Measurements from ENCODE around the gene MAML2.
A peak's percentile ranks its signal among the peaks of the same experiment; 100 is the strongest.

MAML2 gene

DNA sequence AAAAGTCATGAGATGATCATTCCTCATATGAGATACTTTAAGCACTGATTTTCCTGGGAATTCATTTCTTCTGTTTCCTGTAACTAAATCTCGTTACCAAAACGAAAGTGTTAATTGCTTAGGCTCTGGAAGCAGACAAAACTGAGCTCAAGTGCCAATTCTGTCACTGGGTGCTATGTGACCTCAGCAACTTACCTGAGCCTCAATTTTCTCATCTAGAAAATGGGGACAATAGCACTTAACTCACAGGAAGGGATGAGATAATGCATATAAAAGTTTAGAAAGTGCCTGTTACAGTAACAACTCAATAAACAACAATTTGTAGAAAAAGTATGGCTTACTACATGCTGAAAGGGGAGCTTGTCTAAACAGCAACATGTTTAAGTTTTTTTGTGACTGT, 248.8 kb downstream of the MAML2 start:
- no peak for DNase-seq

GRCh38 chr11:96092511-96092910, 250.5 kb downstream of the MAML2 start:
- no peak for DNase-seq

DNA sequence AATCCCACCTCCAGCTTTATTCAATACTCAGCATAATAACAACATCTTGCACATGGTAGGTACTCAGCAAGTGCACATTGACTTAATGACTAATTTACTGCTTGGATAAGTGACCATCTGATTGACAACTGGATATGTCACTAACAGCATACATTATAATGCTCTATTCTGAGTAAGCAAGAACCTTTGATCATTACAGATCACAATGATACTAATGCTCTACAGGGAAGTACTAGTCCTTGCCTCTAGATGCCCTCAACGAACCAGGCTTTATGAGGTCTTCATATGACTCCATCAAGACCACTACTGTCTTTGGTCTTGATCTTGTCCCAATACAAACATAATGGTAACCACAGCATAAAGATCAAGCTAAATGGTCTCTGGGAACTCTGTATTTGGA, 251.5 kb downstream of the MAML2 start:
- DNase-seq: peak; percentile 20

- DNase-seq: peak; percentile 72
These were observed 252.3 kb downstream of the MAML2 start for GRCh38 chr11:96090711-96091110.

DNA sequence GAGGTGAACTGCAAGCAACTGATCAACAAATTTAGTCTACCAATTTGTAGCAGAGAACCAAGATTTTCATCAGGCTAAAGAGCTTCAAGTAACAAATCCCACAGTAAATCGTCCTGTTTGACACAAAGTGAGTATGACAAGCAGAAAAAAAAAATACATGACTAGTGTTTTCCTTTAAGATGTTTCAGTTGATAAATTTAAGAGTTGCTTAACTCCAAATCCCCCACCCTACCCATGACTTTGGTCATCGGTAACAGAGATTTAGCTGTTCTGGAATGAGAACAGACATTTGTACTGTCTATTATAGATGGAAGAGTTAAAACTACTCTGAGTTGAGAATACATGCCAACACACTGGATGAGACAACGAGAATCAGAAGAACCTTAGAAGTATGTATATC, 254.1 kb downstream of the MAML2 start:
- peak; percentile 21 for DNase-seq

- DNase-seq: no peak
These were observed 256.9 kb downstream of the MAML2 start for GRCh38 chr11:96086111-96086510.

- no peak for DNase-seq
These were observed 257.6 kb downstream of the MAML2 start for GRCh38 chr11:96085319-96085930.

- DNase-seq: peak; percentile 23
These were observed 258.2 kb downstream of the MAML2 start for GRCh38 chr11:96084610-96085318.

DNA sequence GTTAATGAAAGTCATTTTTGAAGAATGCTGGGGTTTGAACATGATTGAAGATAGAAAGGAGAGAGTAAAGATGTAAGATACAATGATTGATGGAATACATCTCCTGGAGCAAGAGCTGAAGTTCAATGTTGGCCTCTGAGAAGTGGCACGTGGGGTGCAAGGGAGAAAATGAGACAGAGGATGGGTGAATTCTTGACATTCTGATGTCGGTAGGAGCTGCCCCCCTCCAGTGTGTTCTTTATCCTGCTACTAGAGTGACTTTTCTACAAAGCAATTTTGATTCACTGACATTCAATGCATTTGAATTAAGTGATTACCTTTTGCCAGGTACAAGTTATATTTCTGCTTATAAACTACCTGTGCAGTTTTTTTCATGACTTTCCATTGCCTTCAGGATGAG, 260.1 kb downstream of the MAML2 start:
- no peak for DNase-seq

DNA sequence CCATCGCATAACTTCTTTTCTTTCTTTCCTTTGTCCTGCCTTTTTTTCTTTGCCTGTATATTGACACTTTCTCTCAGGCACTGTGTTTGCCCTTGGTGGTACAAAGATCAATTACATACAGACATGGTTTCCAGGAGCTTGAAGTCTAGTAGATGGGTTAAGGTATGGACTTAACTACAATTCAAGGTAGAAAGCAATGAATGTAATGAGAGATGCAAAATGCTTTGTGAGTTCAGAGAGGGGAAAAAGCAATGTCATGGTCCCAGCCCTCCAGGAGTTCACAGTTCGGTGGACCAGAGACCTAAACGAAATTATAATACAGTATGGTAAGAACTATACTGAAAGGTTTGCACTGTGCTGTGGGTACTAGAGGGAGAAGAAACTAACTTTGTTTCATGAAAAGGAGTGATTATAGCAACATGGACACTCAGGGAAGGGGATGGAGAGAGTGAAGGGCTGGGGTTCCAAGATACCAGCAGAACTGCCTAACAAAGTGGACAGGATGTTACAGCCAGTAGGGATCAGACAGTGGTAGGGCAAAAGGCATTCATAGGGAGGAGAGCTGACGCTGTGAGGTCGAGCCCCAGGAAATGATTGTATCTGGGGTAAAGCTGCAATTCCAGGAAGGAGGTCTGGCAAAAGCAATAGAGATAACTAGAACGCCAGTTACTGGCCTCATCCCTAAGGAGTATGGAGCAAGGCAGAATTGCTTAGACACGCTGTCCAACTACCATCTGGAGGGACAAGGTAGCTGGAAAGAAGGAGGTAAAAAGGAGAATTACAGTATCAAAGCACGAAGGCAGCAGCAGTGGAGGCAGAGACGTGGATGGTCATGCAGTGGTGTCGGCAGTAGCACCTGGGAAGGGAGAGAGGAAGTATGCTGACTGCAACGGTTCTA, 260.7 kb downstream of the MAML2 start:
- no peak for DNase-seq

DNA sequence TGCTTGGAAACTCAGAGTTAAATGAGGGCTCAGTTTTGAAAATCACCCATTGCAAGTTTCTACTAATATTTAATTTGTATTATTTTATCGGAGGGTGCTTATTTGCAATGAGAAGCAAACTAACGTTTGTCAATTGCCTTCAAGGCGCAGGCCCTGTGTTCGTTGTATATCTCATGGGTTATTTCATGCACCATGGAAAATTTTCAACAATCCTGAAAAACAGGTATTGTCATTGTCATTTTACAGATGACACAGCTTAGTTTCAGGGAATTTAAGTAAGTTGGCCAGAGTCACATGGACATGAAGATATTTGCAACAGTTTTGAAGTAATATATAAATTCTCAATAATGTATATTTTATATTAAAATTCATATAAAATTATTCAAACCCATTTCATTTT, 261.4 kb downstream of the MAML2 start:
- no peak for DNase-seq

GRCh38 chr11:96079691-96080090, 263.3 kb downstream of the MAML2 start:
- DNase-seq: no peak

GRCh38 chr11:96075532-96075959, 267.4 kb downstream of the MAML2 start:
- DNase-seq: no peak

- no peak for DNase-seq
These were observed 268.3 kb downstream of the MAML2 start for GRCh38 chr11:96074551-96075310.

GRCh38 chr11:96073536-96073935, 269.5 kb downstream of the MAML2 start:
- no peak for DNase-seq

- no peak for DNase-seq
These were observed 270.4 kb downstream of the MAML2 start for GRCh38 chr11:96072592-96072991.

GRCh38 chr11:96070453-96070852, 272.5 kb downstream of the MAML2 start:
- DNase-seq: no peak

DNA sequence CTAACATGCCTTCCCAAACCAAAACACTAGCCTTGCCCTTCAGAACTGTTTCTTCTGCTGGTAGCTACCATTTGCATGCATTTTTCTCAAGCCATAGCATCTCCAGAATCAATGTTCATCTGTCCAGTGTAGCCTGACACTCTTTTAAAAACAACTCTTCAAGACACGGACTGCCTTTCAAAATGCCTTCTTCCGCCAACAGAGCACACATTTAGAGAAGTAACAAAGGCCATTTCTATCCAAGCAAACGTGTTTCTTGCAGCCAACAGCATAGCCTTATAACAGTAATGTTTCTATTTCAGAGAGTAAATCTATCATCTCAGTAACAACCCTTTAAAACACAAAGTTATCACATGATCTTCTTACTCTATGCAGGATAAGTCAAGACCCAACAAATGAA, 275.8 kb downstream of the MAML2 start:
- DNase-seq: no peak

DNA sequence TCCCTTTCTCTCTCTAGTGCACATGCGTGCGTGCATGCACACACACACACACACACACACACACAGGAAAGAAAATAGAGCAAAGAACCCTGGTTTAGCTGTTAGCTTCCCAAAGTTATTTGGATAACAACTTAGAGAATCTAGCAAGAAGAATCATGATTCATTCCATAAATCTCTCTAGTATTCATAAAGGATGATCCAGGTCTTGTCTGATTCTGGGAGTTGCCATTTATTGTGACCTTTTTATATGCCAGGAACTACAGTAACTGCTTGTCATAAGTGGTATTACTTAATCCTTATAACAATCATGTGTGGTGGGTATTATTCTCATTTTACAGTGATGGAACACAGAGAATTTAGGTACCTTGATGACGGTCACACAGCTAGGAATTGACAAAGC, 277.6 kb downstream of the MAML2 start:
- DNase-seq: peak; percentile 40

DNA sequence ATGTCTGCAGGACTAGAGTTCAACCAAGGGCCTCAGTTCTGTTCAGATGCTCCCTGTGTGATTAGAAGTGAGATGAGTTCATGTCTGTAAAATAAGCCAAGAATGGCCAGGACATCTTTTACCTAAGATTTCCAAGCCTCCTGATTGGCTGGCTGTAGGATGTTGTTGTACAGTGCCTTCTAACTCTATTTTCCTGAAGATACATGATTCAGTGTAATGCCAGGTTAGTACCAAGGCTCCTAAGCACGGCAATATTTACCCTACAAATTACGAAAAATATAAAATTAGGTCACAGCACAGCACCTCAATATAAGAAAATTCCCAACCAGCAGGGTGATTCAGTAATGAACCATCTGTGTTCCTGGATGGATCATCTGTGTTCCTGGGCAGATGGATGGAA, 279.1 kb downstream of the MAML2 start:
- no peak for DNase-seq

- no peak for DNase-seq
These were observed 279.9 kb downstream of the MAML2 start for GRCh38 chr11:96063053-96063452.

DNA sequence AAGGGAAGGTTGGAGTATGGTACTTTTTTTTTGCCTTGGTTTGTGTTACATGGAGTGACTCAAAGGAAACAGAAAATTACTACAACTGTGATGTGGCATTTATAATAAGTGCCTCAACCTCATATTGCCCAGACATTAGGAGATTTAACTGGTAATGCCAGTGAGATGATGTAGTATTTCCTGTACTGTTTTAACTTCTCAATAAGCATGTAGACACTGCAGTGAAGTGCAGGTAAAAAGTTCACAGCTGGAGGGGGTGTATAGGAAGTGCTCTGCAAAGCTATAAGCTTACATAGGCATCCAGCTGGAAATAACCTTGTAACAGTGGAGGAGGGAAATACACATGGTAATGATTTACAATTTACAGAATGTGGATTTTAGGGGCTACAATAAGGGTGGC, 280.9 kb downstream of the MAML2 start:
- DNase-seq: peak; percentile 61

GRCh38 chr11:96061730-96062129, 281.3 kb downstream of the MAML2 start:
- no peak for DNase-seq
